Natural killer cell treated with Interleukin-12 subunit alpha and Interleukin-12 subunit beta and Interleukin-15 and Interleukin-18, amount 100 ng/mL, for 72 hours (primary cell): ENCODE results near the gene SPRY1. TPM values are rescaled to one million over a fixed set of nuclear protein-coding genes. Genes with fewer than 3 reads are reported as not detected.

Experiments used
- ATAC-seq, 2 donors: fragments of 150-1000 bp; cut with Tn5 transposase in 1 of 2; sonication (Bioruptor Pico), chemical (Tn5 transposase) in 1 of 2; 2 replicates each; pipeline ENCODE4 v1.10.0; 2021
- DNase-seq: peaks from one replicate; pipeline ENCODE4 v3.0.0; 2022; ENCODE audit warnings: low spot score
- H3K27ac Mint-ChIP-seq, 2 donors: 1 replicate in 1 of 2; 2 replicates in 1 of 2; pipeline ENCODE4 v1.8.0; 2022; ENCODE audit warnings: mixed read lengths in 2 of 2, mild to moderate bottlenecking in 1 of 2, moderate library complexity in 1 of 2
- H3K27me3 Mint-ChIP-seq, 2 donors: 1 replicate in 1 of 2; 2 replicates in 1 of 2; pipeline ENCODE4 v1.8.0; 2022; ENCODE audit warnings: mixed read lengths in 2 of 2
- H3K36me3 Mint-ChIP-seq: one replicate; pipeline ENCODE4 v1.8.0; 2022; ENCODE audit warnings: mixed read lengths
- H3K4me1 Mint-ChIP-seq, 2 donors: 1 replicate in 1 of 2; 2 replicates in 1 of 2; pipeline ENCODE4 v1.8.0; 2022; ENCODE audit warnings: low read depth in 2 of 2, mixed read lengths in 2 of 2, mild to moderate bottlenecking in 1 of 2
- H3K4me3 Mint-ChIP-seq: one replicate; pipeline ENCODE4 v1.8.0; 2022; ENCODE audit warnings: mixed read lengths
- H3K9me3 Mint-ChIP-seq: 2 replicates; pipeline ENCODE4 v1.8.0; 2022; ENCODE audit warnings: mixed read lengths
- total RNA-seq, 2 donors: library from RNA; stranded (reverse); gene quantifications; one replicate each; pipeline ENCODE4 v1.2.3, GENCODE V29; 2022

SPRY1 gene
- total RNA-seq, 2 donors from 2014 or later: 1.7 to 4.2 TPM

- Mint-ChIP-seq H3K9me3 (no peaks in the 10 kb centered on the region), H3K4me1 (peaks cover 0 to under 1% of the 10 kb centered on the region in 2 donors), H3K27me3 (no peaks in the 10 kb centered on the region), H3K4me3 (no peak overlapping the region), H3K27ac (no peak overlapping the region), H3K36me3 (no peaks in the 10 kb centered on the region)
- DNase-seq (no peak), ATAC-seq (no peak)
These were observed 10.3 kb downstream of the SPRY1 start for GRCh38 chr4:123406872-123407271.

GRCh38 chr4:123408471-123409084 lies 12.0 kb downstream of the SPRY1 start:
- H3K4me3 Mint-ChIP-seq: no peak overlapping the region
- H3K9me3 Mint-ChIP-seq: no peaks in the 10 kb centered on the region
- peaks cover 12 to 17% of the 10 kb centered on the region in 2 donors for H3K4me1 Mint-ChIP-seq
- H3K27me3 Mint-ChIP-seq: no peaks in the 10 kb centered on the region
- no peak for ATAC-seq
- H3K36me3 Mint-ChIP-seq: no peaks in the 10 kb centered on the region
- no peak overlapping the region for H3K27ac Mint-ChIP-seq
- no peak for DNase-seq

GRCh38 chr4:123409334-123409733 lies 12.7 kb downstream of the SPRY1 start:
- no peaks in the 10 kb centered on the region for H3K36me3 Mint-ChIP-seq

GRCh38 chr4:123411514-123411913 lies 14.9 kb downstream of the SPRY1 start:
- Mint-ChIP-seq H3K9me3 (no peaks in the 10 kb centered on the region), H3K36me3 (no peaks in the 10 kb centered on the region), H3K27ac (peak overlapping the region in 1 of 2 donors; percentile 67), H3K27me3 (peaks cover 0 to under 1% of the 10 kb centered on the region in 2 donors), H3K4me1 (peaks cover 19 to 26% of the 10 kb centered on the region in 2 donors), H3K4me3 (peak overlapping the region; percentile 38)
- ATAC-seq: no peak
- no peak for DNase-seq

More at GRCh38 chr4:123409334-123409733, 12.7 kb downstream of the SPRY1 start:
- Mint-ChIP-seq H3K9me3 (no peaks in the 10 kb centered on the region), H3K4me1 (peaks cover 12 to 18% of the 10 kb centered on the region in 2 donors), H3K27ac (no peak overlapping the region), H3K27me3 (no peaks in the 10 kb centered on the region), H3K4me3 (no peak overlapping the region)
- DNase-seq (no peak), ATAC-seq (no peak)

GRCh38 chr4:123412091-123412505 lies 15.5 kb downstream of the SPRY1 start:
- Mint-ChIP-seq H3K27me3 (peaks cover 0 to 4% of the 10 kb centered on the region in 2 donors), H3K4me3 (peak overlapping the region; percentile 58), H3K27ac (peak overlapping the region; percentile 28 to 67), H3K36me3 (no peaks in the 10 kb centered on the region), H3K4me1 (peaks cover 23 to 31% of the 10 kb centered on the region in 2 donors), H3K9me3 (no peaks in the 10 kb centered on the region)
- ATAC-seq (peak in 1 of 2 donors; percentile 29), DNase-seq (no peak)

GRCh38 chr4:123412700-123413512 lies 16.3 kb downstream of the SPRY1 start:
- no peak for ATAC-seq
- Mint-ChIP-seq H3K4me1 (peaks cover 23 to 31% of the 10 kb centered on the region in 2 donors), H3K27me3 (peaks cover 0 to 4% of the 10 kb centered on the region in 2 donors), H3K36me3 (no peaks in the 10 kb centered on the region), H3K27ac (peak overlapping the region; percentile 28 to 67), H3K9me3 (no peaks in the 10 kb centered on the region), H3K4me3 (peak overlapping the region; percentile 58)
- no peak for DNase-seq

GRCh38 chr4:123415576-123415975 lies 19.0 kb downstream of the SPRY1 start:
- Mint-ChIP-seq H3K9me3 (no peaks in the 10 kb centered on the region), H3K27ac (no peak overlapping the region), H3K4me3 (no peak overlapping the region), H3K36me3 (no peaks in the 10 kb centered on the region), H3K27me3 (peaks cover 0 to 4% of the 10 kb centered on the region in 2 donors), H3K4me1 (peaks cover 29 to 40% of the 10 kb centered on the region in 2 donors)
- DNase-seq (no peak), ATAC-seq (no peak)

- Mint-ChIP-seq H3K27me3 (peaks cover 0 to 4% of the 10 kb centered on the region in 2 donors), H3K9me3 (no peaks in the 10 kb centered on the region), H3K4me1 (peaks cover 29 to 40% of the 10 kb centered on the region in 2 donors), H3K36me3 (no peaks in the 10 kb centered on the region), H3K4me3 (no peak overlapping the region), H3K27ac (no peak overlapping the region)
- DNase-seq (no peak), ATAC-seq (peak; percentile 91 to 92)
These were observed 19.4 kb downstream of the SPRY1 start for GRCh38 chr4:123415977-123416376.

- peaks cover 0 to 4% of the 10 kb centered on the region in 2 donors for H3K27me3 Mint-ChIP-seq
- no peak overlapping the region for H3K4me3 Mint-ChIP-seq
- no peaks in the 10 kb centered on the region for H3K36me3 Mint-ChIP-seq
- peaks cover 22 to 37% of the 10 kb centered on the region in 2 donors for H3K4me1 Mint-ChIP-seq
- H3K27ac Mint-ChIP-seq: peak overlapping the region in 1 of 2 donors; percentile 3
- DNase-seq: no peak
- no peaks in the 10 kb centered on the region for H3K9me3 Mint-ChIP-seq
- no peak for ATAC-seq
These were observed 21.2 kb downstream of the SPRY1 start for GRCh38 chr4:123417813-123418212.

GRCh38 chr4:123418351-123418931 lies 21.8 kb downstream of the SPRY1 start:
- H3K27me3 Mint-ChIP-seq: peaks cover 0 to 4% of the 10 kb centered on the region in 2 donors
- ATAC-seq (peak in 1 of 2 donors; percentile 54), DNase-seq (no peak)
- H3K9me3 Mint-ChIP-seq: no peaks in the 10 kb centered on the region
- no peaks in the 10 kb centered on the region for H3K36me3 Mint-ChIP-seq
- peak overlapping the region; percentile 24 for H3K4me3 Mint-ChIP-seq
- H3K27ac Mint-ChIP-seq: peak overlapping the region in 1 of 2 donors; percentile 3
- H3K4me1 Mint-ChIP-seq: peaks cover 17 to 33% of the 10 kb centered on the region in 2 donors

- Mint-ChIP-seq H3K36me3 (no peaks in the 10 kb centered on the region), H3K27me3 (peaks cover 0 to 4% of the 10 kb centered on the region in 2 donors), H3K4me1 (peaks cover 21 to 37% of the 10 kb centered on the region in 2 donors), H3K9me3 (no peaks in the 10 kb centered on the region), H3K4me3 (no peak overlapping the region), H3K27ac (peak overlapping the region in 1 of 2 donors; percentile 50)
- no peak for DNase-seq
- no peak for ATAC-seq
These were observed 23.5 kb downstream of the SPRY1 start for GRCh38 chr4:123419885-123420755.

- peaks cover 0 to 4% of the 10 kb centered on the region in 2 donors for H3K27me3 Mint-ChIP-seq
- ATAC-seq (peak in 1 of 2 donors; percentile 49), DNase-seq (no peak)
- no peak overlapping the region for H3K4me3 Mint-ChIP-seq
- peak overlapping the region; percentile 73 to 75 for H3K27ac Mint-ChIP-seq
- H3K36me3 Mint-ChIP-seq: no peaks in the 10 kb centered on the region
- H3K4me1 Mint-ChIP-seq: peaks cover 17 to 31% of the 10 kb centered on the region in 2 donors
- no peaks in the 10 kb centered on the region for H3K9me3 Mint-ChIP-seq
These were observed 24.8 kb downstream of the SPRY1 start for GRCh38 chr4:123421227-123421936.
